Measurements from ENCODE around the gene CCDC174.

The CCDC174 gene

DNA sequence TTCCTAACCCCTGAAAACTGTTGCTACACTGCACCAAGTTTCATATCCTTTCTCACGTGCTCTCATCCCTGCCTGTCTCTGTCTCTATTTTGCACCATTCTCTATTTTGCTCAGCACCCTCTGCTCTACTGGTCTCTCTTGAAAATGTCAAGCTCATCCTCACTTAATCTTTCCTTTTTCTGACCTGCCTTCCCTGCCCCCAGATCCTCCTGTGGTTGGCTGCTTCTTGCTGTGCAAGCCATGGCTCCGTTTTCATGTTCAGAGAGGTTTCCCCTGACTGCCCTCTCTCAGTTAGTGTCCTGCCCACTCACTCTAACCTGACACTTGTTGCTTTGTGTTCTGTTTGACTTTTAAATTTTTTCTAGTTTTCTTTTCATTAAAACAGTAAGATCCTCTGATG is 6.0 kb downstream of the CCDC174 start:
- DNase-seq: no peak

GRCh38 chr3:14658978-14659377 is 7.4 kb downstream of the CCDC174 start:
- no peak for DNase-seq

DNA sequence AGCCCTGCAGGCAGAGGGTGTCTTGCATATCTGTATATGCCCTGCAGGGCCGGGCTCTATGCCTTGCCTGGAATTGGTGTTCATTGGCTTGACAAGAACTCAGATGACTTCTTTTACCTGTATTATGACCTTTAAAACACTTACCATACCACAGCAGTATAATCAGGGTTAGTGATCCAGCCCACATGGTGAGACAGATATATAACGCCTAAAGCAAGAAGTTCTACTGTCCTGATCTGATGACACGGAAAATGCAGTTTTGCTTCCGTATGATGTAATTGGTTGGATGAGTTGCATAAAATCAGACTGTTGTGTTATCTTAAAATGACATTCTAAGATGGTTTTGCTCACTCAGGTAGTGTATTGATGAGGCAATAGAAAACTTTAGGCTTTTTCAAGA is 9.4 kb downstream of the CCDC174 start:
- no peak for DNase-seq

DNA sequence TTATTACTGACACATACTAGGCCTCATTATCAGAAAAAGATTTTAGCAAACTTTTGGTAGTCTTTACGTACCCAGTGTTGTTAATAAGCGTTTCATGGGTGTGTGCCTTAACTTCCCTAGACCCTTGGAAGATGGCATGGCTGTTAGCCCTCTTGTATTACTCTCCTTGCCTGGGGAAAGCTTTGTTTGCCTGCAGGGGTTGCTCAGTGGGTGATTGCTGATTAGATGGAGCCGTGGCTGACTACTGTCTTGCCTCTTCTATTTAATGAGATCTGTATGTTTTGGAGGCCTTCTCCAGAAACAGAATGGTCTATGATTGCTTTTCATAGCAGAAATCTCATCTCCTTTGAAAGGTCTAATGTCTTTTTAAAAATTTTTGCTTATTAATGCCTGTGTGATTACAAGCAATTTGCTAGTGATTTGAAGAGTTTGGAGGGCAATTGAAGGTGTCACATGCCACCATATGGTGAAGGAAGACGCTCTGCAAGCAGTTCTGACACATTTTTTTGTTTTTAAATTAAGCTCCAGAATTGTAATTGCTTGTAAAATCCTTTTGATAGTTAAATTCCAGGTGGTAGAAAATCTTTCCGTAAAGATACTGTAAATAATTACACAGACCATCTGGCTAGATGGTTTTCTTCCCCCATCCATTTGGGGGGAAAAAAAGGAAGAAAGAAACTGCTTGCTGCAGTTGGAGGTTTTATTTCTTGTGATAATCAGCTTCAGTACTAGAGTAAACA is 12.0 kb downstream of the CCDC174 start:
- DNase-seq: no peak

DNA sequence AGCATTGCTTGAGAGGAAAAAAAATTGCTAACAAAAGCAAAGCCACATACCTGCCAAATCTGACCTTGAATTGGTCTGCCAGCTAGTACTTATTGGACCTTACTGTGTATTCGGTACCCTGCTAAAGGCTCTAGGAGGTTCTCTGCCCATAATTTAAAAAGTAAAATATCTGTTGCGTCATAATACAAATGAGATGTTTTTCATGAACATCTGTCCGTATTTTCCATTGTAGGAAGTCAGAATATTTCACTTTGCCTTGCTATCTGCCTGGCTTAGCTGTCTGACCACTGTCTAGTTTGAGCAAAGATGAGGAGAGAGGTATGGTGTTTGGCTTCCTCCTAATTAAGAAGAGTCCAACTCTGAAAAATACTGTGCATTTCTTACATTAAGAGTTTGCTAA is 12.6 kb downstream of the CCDC174 start:
- DNase-seq: no peak

DNA sequence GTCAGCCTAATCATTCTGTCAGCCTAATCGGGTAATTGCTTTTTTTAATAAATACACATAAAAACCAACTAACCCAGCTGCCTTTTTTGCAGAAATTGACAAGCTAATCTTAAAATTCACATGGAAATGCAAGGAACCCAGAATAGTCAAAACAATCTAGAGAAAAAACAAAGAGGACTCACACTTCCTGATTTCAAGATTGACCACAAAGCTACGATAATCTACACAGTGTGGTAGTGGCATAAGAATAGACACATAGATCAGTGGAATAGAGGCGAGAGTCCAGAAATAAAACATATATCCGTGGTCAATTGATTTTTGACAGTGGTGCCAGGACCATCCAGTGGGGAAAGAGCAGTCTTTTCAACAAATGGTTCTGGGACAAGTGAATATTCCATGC is 21.0 kb downstream of the CCDC174 start:
- DNase-seq: no peak

DNA sequence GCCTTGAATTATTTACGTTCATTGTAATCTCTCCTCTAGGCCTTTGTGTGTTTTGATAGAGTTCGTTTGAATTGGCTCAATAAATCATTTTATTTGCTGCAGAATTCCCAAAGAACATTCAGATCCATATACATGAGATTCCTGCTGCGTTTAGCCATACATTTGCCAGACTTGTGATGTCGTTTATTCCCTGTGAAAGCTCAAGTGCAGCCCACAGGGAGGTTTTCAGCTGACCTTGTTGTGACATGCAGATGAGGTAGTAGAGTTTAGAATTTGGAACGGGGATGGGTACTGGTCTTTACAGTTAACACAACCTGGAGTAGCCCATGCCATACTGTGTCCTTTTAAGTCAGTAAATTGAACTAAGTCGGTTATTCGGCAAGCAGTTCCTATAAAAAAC is 23.3 kb downstream of the CCDC174 start, which contains the start of gene C3orf20:
Gene C3orf20 (plus strand): TSS at position 301 of the 400 bp plus-strand sequence. CDS start 7,573 bp downstream, outside the sequence.
- DNase-seq: no peak

DNA sequence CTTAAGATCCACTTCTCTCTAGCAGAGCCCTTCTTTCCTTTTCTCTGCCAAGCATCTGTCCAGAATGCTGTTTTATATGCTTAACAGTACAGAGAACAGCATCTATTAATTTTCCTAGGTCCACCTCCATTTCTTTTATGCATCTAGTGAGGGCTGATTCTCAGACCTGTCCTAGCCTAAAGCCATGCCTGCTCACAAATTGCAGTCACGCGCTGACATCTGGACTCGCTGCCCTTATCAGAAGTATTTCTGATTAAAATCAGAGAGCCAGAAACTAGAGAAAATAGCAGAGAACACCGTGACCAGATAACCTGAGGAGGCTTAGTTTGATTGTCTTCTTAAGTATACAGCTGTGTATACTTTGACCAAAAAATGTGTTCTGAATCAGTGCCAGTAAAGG is 25.3 kb downstream of the CCDC174 start:
- no peak for DNase-seq

DNA sequence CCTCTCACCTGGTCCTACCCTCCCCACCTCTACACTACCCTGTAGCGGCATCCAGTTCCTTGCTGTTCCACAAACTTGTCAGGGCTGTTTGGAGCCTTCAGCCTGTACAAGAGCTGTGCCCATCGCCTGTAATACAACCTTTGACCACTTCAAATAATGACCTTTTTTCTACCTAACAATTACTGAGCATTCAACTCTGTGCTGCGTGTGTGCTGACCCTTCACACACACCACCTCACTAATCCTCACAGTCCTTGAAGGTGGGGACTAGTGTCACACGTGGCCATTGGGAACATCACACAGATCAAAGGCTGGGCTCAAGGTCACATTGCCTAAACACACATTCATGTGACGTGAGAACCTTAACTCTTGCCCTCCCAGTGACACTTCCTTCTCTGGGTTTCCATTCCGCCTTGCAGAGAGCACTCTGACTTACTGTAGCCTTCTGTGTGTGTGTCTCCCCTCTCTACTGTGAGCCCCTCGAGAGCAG is 26.5 kb downstream of the CCDC174 start:
- no peak for DNase-seq

DNA sequence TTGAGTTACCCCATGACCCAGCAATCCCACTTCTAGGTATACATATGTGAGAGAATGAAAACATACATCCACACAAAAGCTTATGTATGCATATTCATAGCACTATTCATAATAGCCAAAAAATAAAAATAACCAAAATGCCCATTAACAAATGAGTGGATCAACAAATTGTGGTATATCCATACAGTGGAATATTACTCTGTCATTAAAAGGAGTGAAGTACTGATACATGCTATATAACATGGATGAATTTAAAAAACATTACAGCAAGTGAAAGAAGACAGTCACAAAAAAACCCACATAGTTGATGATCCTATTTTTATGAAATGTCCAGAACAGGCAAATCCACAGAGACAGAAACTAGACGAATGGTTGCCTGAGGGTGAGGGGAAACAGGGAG is 28.6 kb downstream of the CCDC174 start:
- DNase-seq: no peak

GRCh38 chr3:14680716-14681115 is 29.2 kb downstream of the CCDC174 start:
- DNase-seq: no peak

DNA sequence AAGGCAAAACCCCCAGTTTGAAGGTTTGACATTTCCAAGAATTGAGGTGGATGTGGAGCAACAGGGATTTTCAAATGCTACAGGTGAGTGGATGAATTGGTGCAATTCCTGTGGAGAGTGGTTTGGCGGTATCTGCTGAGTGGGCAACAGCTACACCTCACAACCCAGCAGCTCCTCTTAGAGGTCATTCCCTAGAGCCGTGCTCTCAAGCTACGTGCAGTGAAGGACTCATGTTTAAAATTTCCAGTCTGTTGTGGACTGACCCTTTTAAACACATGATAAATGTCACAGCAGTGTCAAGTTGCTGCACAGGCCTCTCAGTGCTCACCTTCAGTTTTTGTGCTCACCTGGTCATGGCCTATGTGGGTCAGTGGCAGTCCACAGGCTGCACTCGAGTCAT is 32.9 kb downstream of the CCDC174 start:
- no peak for DNase-seq

DNA sequence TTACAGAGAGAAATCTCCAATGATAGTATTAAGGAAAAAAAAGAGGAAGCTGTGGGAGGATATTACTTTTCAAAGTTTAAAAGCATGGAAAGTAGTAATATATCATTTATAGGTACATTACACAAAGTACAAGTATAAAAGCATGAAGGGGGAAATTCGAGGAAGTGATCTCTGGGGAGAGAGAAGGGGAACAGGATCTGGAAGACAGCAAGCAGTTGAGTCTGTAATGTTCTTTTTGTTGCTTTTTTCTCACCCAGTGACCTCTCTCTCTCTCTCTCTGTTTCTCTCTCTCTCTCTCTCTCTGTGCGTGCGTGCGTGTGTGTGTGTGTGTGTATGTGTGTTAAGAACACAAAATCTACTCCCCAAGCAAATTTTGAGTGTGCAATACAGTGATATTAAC is 33.6 kb downstream of the CCDC174 start:
- no peak for DNase-seq

GRCh38 chr3:14687360-14687759 is 35.8 kb downstream of the CCDC174 start:
- no peak for DNase-seq

DNA sequence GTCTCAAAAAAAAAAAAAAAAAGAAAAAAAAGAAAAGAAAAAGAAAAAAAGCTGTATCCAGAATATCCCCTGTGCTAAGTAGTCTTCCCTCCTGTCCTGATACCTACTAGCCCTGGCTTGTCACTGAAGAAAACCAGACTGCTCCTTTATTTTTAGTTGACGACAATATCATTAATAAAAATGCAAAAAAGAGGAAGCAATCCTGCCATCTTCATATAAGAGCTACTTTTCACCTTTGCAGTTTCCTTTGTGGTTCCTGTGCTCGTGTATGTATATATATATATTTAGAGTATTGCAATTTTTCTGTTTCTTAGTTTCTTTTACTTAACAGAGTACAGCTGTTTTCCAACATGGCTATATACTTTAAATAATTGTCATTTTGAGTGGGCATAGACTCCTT is 37.0 kb downstream of the CCDC174 start:
- no peak for DNase-seq

DNA sequence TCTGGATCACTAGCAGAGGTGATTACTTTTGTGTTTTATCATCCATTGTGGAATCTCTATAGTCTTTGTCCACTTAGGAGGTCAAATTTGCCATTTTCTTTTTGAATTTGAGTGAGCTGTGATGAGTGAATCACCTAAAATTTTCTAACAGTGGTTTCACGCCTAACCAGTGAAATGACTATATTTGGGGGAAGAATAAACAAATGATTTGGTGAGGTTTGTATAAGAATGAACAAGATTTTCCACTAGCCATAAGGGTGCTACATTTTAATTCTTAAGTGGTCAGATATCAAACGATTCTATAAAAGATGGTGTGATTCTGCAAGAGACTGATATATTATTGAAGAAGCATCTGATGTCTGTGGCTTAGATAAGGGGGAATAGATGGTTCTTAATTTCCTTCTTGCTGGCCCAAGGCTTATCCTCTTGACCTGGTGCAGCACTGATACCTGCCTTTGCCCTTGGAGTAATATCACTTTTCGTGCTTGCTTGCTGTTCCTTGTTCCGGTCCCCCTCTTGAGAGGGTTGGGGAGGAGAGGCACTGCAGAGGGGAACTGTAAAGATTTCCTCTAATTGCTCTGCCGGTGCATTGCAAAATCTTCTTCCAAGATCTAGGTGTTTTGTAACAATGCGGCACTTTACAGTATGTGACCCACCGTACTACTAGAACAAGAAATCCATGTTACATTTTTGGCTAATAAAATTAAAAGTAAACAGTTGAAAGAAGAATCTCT is 37.9 kb downstream of the CCDC174 start:
- no peak for DNase-seq

- no peak for DNase-seq
These were observed 39.7 kb downstream of the CCDC174 start for GRCh38 chr3:14691239-14691638.

- no peak for DNase-seq
These were observed 40.2 kb downstream of the CCDC174 start for GRCh38 chr3:14691719-14692118.

DNA sequence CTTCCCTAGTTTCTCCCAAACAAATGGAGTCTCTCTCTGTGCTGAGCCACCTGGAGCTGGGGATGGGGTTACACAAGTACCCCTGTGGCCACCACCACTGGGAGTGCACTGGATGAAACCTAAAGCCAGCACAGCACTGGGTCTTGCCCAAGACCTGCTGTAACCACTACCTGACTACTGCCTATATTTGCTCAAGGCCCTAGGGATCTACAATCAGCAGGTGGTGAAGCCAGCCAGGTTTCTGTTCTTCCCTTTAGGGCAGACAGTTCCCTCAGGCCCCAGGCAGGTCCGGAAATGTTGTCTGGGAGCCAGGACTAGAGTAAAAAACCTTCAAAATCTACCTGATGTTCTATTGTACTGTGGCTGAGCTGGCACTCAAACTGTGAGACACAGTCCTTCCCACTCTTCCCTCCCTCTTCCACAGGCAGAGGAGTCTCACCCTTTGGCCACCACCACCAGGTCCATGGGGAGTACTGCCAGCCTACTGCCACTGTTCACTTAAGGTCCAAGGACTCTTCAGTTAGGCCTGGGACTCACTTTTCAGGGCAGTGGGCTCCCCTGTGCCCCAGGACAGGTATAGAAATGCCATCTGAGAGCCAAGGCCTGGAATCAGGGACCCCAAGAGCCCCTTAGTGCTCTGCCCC is 47.2 kb downstream of the CCDC174 start:
- DNase-seq: no peak

- DNase-seq: no peak
These were observed 48.1 kb downstream of the CCDC174 start for GRCh38 chr3:14699643-14700042.

DNA sequence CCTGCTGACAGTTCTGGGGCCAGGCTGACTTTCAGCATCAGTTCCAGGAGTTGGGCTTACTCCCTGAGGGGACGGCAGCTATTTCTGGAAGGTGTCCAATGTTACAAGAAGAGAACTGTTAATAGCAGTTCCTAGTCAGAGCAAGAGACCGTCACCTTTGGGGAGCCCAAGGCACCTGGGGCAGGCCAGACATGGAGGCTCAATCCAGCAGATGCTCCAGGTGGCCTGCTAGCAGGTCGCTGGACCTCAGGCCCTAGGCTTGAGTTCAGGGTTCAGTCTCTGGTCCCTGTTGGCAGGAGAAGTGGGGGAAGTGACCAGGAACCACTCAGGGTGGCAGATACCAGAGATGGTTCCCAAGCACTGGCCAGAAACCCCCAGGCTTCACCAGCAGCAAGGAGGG is 49.3 kb downstream of the CCDC174 start:
- DNase-seq: no peak

DNA sequence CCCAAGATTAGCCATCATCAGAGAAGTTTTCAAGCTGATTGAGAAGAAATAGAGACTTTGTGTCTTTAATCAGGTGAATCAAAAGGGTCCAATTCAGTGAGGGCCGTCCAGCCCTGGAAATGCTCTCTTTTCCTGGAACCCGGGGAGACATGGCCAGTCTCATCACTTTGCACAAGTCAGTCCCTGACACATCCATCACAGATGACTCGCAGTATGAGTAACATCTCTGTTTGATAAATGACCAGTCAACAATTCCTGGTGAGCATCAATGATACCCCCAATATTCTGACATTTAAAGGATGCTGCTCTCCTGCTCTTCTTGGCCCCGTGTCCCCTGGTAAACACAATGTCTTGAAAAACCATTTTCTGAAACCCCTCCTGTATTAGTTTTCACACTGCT is 50.1 kb downstream of the CCDC174 start:
- no peak for DNase-seq

- DNase-seq: no peak
These were observed 51.7 kb downstream of the CCDC174 start for GRCh38 chr3:14703128-14703750.
